ENCODE measurements around the gene DUOX1. TPM values are rescaled to one million over a fixed set of nuclear protein-coding genes. Genes with fewer than 3 reads are reported as not detected.

Gene DUOX1
- total and polyA plus RNA-seq, 2 donors (not counting 3 experiments of a cell fraction or from before 2014, with no cell fraction given) = not detected

GRCh38 chr15:45140557-45141250 is 10.9 kb downstream of the DUOX1 start:
- no peak overlapping the region for H3K9ac ChIP-seq (replicated peaks; ENCODE audit: extremely low read depth, insufficient read depth, low read length)
- H2AFZ ChIP-seq (ENCODE audit: low read depth, low read length) = no peak overlapping the region
- dilution Hi-C loops (cut with MboI; ENCODE audit: extremely low pct_ligation_motif_present, low sequenced_read_pairs) = no loop called here
- H3K9me3 ChIP-seq (replicated peaks; ENCODE audit: control insufficient read depth, insufficient read depth, low read length) = no peaks in the 10 kb centered on the region
- H3K9me1 ChIP-seq (replicated peaks; ENCODE audit: control insufficient read depth, extremely low read depth, insufficient read depth, low read length) = no peaks in the 10 kb centered on the region
- H3K4me1 ChIP-seq (ENCODE audit: control insufficient read depth, extremely low read depth, insufficient read depth, low read length) = no peaks in the 10 kb centered on the region
- no peak overlapping the region for H3K4me3 ChIP-seq (replicated peaks in 1 of 3; ENCODE audit: insufficient read depth in 1 of 3, low read depth in 1 of 3, low read length in 3 of 3)
- H3K27me3 ChIP-seq (ENCODE audit: control insufficient read depth in 2 of 2, insufficient read depth in 2 of 2, low read length in 2 of 2) = peaks cover 10 to 12% of the 10 kb centered on the region in 2 experiments
- CTCF ChIA-PET = interaction anchor here (1.1 to 1.6 kb wide), 2 partner anchors 10 to 14 kb away, joined by 3 to 8 read pairs; no protein-coding TSS in a partner anchor
- BruUV-seq (replicated peaks) = no TSS peak
- H3K27ac ChIP-seq (ENCODE audit: insufficient read depth, low read depth, low read length) = no peak overlapping the region
- no peak for FAIRE-seq
- intact Hi-C loops (cut with micrococcal nuclease) = no loop called here
- TF ChIP-seq POLR2AphosphoS5 (IDR thresholded peaks at IDR 0.05; ENCODE audit: insufficient read depth, low read depth, low read length) (no peak), GATA2 (IDR thresholded peaks at IDR 0.05; ENCODE audit: insufficient read depth, insufficient read length, low read depth, low read length) (no peak), JUN (IDR thresholded peaks at IDR 0.05; ENCODE audit: borderline replicate concordance, insufficient read depth, insufficient read length, low read depth) (no peak), MYC (IDR thresholded peaks at IDR 0.05; ENCODE audit: low read depth, low read length) (no peak), EZH2 (IDR thresholded peaks at IDR 0.05; ENCODE audit: borderline replicate concordance, low read depth, low read length, severe bottlenecking) (no peak), MAX (IDR thresholded peaks at IDR 0.05; ENCODE audit: insufficient read depth, insufficient read length) (no peak), CTCF (IDR thresholded peaks at IDR 0.05; ENCODE audit: extremely low read depth in 1 of 2, insufficient read depth in 1 of 2, low read depth in 1 of 2, low read length in 2 of 2) (no peak), FOS (IDR thresholded peaks at IDR 0.05; ENCODE audit: borderline replicate concordance, insufficient read depth, low read length) (no peak), POLR2A (IDR thresholded peaks at IDR 0.05; ENCODE audit: low read depth, low read length) (no peak)
- no peaks in the 10 kb centered on the region for H3K36me3 ChIP-seq (ENCODE audit: control insufficient read depth in 2 of 2, extremely low read depth in 1 of 2, insufficient read depth in 2 of 2, low read length in 2 of 2)
- no peaks in the 10 kb centered on the region for H3K79me2 ChIP-seq (ENCODE audit: control insufficient read depth, insufficient read depth, low read length)
- POLR2A ChIA-PET = no interaction called here
- DNase-seq (ENCODE audit: low read depth, low spot score) = no peak
- no peak overlapping the region for H3K4me2 ChIP-seq (ENCODE audit: insufficient read depth, low read length)
- H4K20me1 ChIP-seq (replicated peaks; ENCODE audit: control insufficient read depth, extremely low read depth, insufficient read depth, low read length) = no peaks in the 10 kb centered on the region
